A204.1 (cell line): Measurements from ENCODE around the gene JARID2.
"Not testable (repeated sequence)": the region's sequence is repeated elsewhere in the genome, so short reads cannot be mapped to it uniquely, and the experiment has no call there.

Experiments
- FAIRE-seq: peaks from 2 replicates; lab custom pipeline; 2012; peaks lifted over from hg19 to GRCh38; lab: Jason Lieb, UNC

The JARID2 gene

DNA sequence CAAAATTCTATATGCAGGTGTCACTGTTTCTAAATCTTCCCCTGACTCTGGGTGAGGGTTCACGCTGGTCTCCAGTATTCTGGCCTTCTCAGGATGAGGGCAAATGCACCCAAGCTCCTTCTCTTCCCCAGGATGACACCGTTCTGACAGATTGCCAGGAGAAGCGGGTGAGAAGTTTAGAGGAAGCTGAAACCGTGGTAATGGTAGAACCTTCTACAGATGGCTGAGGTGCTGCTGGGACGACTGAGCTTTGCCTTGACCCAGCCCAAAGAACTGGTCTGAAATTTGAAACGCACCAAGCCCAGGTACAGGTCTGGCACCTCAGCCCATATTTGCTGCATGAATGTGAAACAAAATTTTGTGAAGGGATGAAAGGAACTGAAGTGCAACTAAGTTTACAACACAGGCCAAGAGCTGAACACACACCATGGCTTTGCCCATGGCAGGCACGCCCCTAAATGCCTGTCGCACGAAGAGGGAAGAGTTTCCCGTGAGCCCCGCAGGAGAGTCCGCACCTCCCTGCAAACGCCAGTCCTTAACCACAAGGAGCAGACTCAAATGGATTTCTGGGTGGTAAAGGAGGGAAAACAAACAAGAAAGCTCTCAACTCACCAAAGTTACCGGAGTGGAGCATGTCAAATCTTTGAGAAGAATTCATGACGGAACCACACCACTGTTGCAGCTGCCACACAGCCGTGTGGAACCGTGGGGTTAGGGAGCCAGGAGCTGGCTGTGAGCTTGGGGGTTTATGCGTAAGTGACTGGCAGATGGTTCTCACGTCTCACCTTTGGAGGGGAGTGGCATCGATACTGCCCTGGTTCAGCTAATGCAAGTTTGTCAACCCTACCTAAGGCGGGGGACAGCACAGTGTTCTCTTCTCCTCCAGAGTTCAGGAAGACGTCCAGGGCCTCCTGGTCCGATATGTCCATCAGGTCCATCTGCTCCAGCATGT is 278.1 kb downstream of the JARID2 start:
- FAIRE-seq: no peak

DNA sequence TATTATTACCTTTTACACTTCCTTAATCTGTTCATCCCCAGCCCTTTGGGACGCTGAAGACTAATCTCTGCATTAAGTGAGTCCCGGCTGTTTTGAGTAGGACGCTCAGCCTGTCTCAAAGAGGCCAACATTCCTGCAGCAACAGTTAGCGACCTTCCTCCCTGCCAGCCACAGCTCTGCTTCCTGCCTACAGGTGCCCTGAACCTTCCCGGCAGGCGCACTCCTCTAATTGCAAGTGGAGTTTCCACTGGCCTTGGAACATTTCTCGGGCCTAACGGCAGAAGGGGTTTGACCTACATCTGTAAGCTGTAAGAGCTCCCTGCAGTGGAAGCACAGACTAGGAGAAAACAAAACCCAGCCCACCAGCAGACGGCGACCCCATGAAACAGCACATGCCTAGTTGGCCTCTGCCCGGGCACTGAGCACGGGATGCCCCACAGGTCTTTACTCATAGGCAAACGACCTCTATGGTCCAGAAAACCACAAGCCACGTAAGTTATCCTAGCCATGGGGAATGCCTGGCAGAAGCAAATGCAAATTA is 279.1 kb downstream of the JARID2 start:
- FAIRE-seq: no peak

- FAIRE-seq: no peak
Measured at GRCh38 chr6:15526212-15526701, 280.4 kb downstream of the JARID2 start.

GRCh38 chr6:15527838-15528617 is 282.2 kb downstream of the JARID2 start:
- no peak for FAIRE-seq

DNA sequence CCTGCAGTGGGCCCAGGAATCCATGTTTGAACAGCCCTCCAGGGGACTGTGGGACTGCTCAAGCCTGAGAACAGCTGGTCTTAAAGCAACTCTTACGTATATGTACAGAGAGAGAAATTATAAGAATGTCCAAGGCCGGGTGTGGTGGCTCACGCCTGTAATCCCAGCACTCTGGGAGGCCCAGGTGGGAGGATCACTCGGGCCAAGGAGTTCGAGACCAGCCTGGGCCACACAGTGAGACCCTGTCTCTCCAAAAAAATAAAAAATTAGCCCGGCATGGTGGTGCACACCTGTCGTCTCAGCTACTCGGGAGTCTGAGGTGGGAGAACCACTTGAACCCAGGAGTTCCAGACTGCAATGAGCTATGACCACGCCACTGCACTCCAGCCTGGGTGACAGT is 283.0 kb downstream of the JARID2 start:
- FAIRE-seq: no peak

- no peak for FAIRE-seq
Measured at GRCh38 chr6:15530411-15530810, 284.5 kb downstream of the JARID2 start.

DNA sequence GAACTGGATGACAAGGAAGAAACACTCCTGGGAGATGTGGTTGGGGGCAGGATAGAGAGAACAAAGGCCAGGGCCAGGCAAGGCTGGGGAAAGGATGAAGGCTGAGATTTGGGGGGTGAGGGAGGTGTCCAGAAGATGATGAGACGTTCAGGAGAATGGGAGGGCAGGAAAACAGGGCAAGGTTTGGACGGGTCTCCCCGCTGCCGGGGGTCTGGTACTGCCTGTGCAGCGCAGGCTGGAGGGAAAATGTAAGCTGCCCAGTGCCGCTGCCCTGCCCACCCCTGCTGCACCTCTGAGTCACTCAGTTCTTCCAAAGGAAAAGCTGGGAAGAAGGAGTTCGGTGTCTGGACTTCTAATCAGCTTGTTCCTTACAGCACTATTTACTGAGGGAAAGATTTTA is 286.1 kb downstream of the JARID2 start:
- no peak for FAIRE-seq

DNA sequence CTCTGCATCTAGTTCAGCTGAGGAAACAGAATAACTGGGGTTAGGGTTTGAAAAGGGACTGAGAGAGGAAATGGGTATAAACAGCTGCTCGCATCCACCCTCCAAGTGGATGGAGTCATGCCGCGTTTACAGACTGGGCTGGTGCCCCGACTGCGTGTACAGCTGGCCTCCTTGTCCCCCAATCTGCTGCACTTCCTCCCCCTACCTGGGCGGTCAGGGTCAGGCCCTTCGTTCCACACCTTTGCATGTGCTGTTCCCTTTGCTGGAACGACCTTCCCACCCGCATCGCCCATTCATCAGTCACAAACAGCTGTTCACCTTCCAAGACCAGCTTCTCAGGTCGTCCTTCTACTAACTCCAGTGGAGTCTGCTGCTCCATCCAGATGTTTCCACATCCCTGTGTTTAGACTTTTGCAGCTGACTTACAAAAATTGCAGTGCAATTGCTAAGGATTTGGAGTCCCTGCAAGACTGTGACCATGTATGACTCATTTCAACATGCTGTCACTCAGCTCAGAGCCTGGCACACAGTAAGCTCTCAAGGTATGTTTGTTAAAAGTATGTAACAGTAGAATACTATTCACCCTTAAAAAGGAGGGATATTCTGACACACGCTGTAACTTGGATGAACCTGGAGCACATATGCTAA is 287.6 kb downstream of the JARID2 start:
- FAIRE-seq: no peak

- FAIRE-seq: no peak
Measured at GRCh38 chr6:15534974-15535373, 289.1 kb downstream of the JARID2 start.

DNA sequence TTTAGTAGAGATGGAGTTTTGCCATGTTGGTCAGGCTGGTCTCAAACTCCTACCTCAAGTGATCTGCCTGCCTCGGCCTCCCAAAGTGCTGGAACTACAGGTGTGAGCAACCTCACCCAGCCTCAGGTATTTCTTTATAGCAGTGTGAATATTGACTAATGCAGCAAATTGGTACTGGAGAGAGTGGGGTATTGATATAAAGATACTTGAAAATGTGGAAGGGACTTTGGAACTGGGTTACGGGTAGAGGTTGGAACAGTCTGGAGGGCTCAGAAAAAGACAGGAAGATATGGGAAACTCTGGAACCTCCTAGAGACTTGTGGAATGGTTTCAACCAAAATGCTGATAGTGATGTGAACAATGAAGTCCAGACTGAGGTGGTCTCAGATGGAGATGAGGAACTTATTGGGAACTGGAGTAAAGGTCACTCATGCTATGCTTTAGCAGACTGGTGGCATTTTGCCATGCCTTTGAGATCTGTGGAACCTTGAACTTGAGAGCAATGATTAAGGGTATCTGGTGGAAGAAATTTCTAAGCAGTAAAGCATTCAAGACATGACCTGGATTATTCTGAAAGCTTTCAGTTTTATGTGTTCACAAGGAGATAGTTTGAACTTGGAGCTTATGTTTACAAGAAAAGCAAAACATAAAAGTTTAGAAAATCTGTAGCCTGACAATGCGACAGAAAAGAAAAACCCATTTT is 289.8 kb downstream of the JARID2 start:
- no peak for FAIRE-seq

GRCh38 chr6:15536198-15536955 is 290.5 kb downstream of the JARID2 start:
- no peak for FAIRE-seq

GRCh38 chr6:15538106-15538505 is 292.2 kb downstream of the JARID2 start:
- FAIRE-seq: no peak

- FAIRE-seq: no peak
Measured at GRCh38 chr6:15538766-15539495, 293.1 kb downstream of the JARID2 start.

DNA sequence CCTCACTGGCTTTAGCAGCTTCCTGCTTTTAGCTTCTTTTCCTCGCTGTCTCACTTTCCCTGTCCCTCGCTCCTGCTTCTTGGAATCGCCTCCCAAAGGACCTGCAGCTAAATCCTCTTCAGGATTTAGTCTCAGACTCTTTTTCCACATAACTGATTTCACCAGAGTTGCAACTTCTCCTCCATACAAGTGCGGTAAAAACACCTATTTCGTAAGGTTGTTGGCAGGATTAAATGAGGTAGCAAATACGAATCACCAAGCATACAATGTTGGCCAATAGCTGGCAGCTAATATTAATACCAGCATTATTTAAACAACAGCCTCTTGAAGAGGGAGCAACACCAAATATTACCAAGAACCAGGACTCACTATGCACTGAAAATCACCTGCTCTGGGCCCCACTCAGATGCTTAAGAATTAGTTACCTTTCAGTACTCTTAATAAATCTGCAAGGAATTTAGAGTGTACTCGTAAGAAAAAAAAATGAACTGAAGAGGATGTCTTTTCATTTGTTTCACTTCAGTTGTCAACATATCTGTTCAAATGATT is 293.9 kb downstream of the JARID2 start:
- no peak for FAIRE-seq

GRCh38 chr6:15543332-15543917 is 297.6 kb downstream of the JARID2 start:
- not testable (repeated sequence) for FAIRE-seq

GRCh38 chr6:15544321-15544900 is 298.5 kb downstream of the JARID2 start:
- no peak for FAIRE-seq

DNA sequence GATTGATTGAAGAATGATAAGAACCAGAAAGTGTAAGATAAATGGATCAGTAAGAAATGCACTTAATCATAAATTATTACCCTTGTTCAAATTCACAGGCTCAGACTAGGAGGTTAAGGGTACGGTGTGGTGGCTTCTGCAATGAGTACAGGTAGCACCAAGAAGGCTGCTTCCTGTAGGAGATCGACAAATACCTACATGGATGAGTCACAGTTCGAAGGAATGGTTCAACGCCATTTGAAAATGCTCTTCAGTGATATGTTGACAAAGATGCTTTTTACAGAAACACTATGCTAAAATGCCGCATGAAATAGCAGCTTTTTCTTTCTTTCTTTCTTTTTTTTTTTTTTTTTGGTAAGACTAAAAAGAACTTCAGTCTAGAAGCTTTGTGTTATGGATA is 300.7 kb downstream of the JARID2 start:
- no peak for FAIRE-seq

GRCh38 chr6:15547400-15547799 is 301.5 kb downstream of the JARID2 start:
- no peak for FAIRE-seq

GRCh38 chr6:15549371-15549770 is 303.5 kb downstream of the JARID2 start:
- FAIRE-seq: no peak
